Loucy (cell line): Measurements from ENCODE around the gene DOK7.

ENCODE experiments used
- CTCF ChIP-seq: fragments of 200-600 bp; sonication (generic); conservative IDR thresholded peaks from 2 replicates; pipeline ENCODE4 v1.5.1; 2014; ENCODE audit warnings: mild to moderate bottlenecking, antibody characterized with exemption, low read length
- EZH2phosphoT487 ChIP-seq: fragments of 200-600 bp; IDR thresholded peaks from 2 replicates; pipeline ENCODE4 v1.6.1; 2018; ENCODE audit warnings: antibody characterized with exemption, mild to moderate bottlenecking, moderate library complexity, borderline replicate concordance

GRCh38 chr4:3451956-3452355 is 11.2 kb upstream of the DOK7 start:
- no peak for TF ChIP-seq EZH2phosphoT487
- no peak for TF ChIP-seq CTCF
